Testis (tissue), 2 donors: ENCODE measurements around the gene NDUFA13.

Experiments
- CTCF ChIP-seq, 3 experiments: fragments of 450-650 bp in 2 of 3; fragments of 200-600 bp in 1 of 3; sonication (generic) in 1 of 3; IDR thresholded peaks; one replicate each; pipeline ENCODE4 v1.5.1; 2016 to 2019; ENCODE audit warnings: antibody characterized with exemption in 3 of 3, mild to moderate bottlenecking in 2 of 3, moderate library complexity in 1 of 3
- POLR2A ChIP-seq: fragments of 450-650 bp; IDR thresholded peaks from one replicate; pipeline ENCODE4 v1.6.1; 2017; ENCODE audit warnings: antibody characterized with exemption, mild to moderate bottlenecking, moderate library complexity

DNA sequence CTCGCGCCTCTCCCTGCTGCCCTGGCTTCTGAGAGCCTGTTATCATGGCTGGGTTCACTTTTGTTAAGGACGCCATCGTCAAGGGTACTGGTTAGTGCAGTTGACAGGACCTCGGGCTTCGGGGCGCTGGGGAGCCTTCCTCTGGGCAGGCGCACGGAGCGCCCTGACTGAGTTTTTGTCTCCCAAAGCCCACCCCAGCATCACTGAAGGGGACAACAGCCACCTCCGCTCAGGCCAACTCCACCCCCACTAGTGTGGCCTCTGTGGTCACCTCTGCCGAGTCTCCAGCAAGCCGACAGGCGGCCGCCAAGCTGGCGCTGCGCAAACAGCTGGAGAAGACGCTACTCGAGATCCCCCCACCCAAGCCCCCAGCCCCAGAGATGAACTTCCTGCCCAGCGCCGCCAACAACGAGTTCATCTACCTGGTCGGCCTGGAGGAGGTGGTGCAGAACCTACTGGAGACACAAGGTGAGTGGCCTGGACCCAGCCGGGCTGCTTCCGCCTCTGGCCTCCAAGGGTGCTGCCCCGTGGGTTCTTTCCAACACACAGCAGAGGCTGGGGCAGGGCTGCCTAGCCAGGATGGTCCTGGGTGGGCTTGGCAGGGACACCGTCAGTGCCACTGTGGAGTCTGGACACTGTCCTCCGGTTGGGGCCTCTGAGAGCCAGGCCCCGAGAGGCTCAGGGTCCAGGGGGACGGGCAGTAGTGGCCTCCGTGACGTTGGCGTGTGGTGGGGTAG lies 17.6 kb upstream of the NDUFA13 start:
- TF ChIP-seq CTCF (IDR thresholded peaks at IDR 0.05) (no peak), POLR2A (no peak)
